Fibroblast of lung (primary cell): ENCODE data around the gene NUDT8. TPM values are rescaled to one million over a fixed set of nuclear protein-coding genes. Genes with fewer than 3 reads are reported as not detected.

ENCODE experiments used
- DNase-seq, 2 donors: peaks; one replicate each; pipeline versions ENCODE4 v3.0.0 to v3.0.0-alpha.2; 2010; ENCODE audit warnings: low read depth in 2 of 2
- H2AFZ ChIP-seq: 2 replicates; pipeline ENCODE4 v1.5.1; 2012; ENCODE audit warnings: low read length, control low read depth, inconsistent platforms
- H3K27ac ChIP-seq: 2 replicates; pipeline ENCODE4 v1.5.1; 2011; ENCODE audit warnings: low read length, control low read depth; ENCODE audit not compliant: insufficient read depth
- H3K27me3 ChIP-seq: 2 replicates; pipeline ENCODE4 v1.5.1; 2011; ENCODE audit warnings: mild to moderate bottlenecking, low read length; ENCODE audit not compliant: control insufficient read depth, insufficient read depth
- H3K36me3 ChIP-seq: 2 replicates; pipeline ENCODE4 v1.5.1; 2011; ENCODE audit warnings: low read length; ENCODE audit not compliant: control insufficient read depth, insufficient read depth
- H3K4me1 ChIP-seq: 2 replicates; pipeline ENCODE4 v1.5.1; 2011; ENCODE audit warnings: low read length; ENCODE audit not compliant: control insufficient read depth, insufficient read depth; ENCODE audit errors: extremely low read depth
- H3K4me2 ChIP-seq: 2 replicates; pipeline ENCODE4 v1.5.1; 2011; ENCODE audit warnings: low read length, control low read depth; ENCODE audit not compliant: insufficient read depth; ENCODE audit errors: extremely low read depth
- H3K4me3 ChIP-seq, 4 experiments: fragments of 200-600 bp in 1 of 4; sonication (generic) in 1 of 4; replicated peaks in 1 of 4; 2 replicates each; pipeline ENCODE4 v1.5.1; 2011 to 2016; ENCODE audit warnings: low read length in 4 of 4, low read depth in 3 of 4, mild to moderate bottlenecking in 3 of 4, control low read depth in 2 of 4, inconsistent platforms in 1 of 4, mixed read lengths in 1 of 4; ENCODE audit not compliant: insufficient read depth in 1 of 4; ENCODE audit errors: control extremely low read depth in 1 of 4
- H3K79me2 ChIP-seq: 2 replicates; pipeline ENCODE4 v1.5.1; 2012; ENCODE audit warnings: mild to moderate bottlenecking, low read length, inconsistent platforms; ENCODE audit not compliant: control insufficient read depth, insufficient read depth
- H3K9ac ChIP-seq: 2 replicates; pipeline ENCODE4 v1.5.1; 2011; ENCODE audit warnings: mild to moderate bottlenecking, low read length, control low read depth; ENCODE audit not compliant: insufficient read depth
- H3K9me3 ChIP-seq: 2 replicates; pipeline ENCODE4 v1.5.1; 2012; ENCODE audit warnings: low read depth, low read length; ENCODE audit not compliant: control insufficient read depth, insufficient read depth
- H4K20me1 ChIP-seq: 2 replicates; pipeline ENCODE4 v1.5.1; 2011; ENCODE audit warnings: low read length; ENCODE audit not compliant: control insufficient read depth, insufficient read depth; ENCODE audit errors: extremely low read depth
- EZH2 ChIP-seq: IDR thresholded peaks from 2 replicates; pipeline ENCODE4 v1.5.1; 2012; ENCODE audit warnings: low read length, control low read depth, mild to moderate bottlenecking; ENCODE audit errors: missing control alignments
- polyA plus RNA-seq, 2 donors: library from polyadenylated mRNA; depleted of rRNA in 1 of 2; stranded (reverse) in 1 of 2; unstranded in 1 of 2; fragments of >200 nt; gene quantifications; 2 replicates each; pipeline ENCODE4 v1.2.1, GENCODE V29; 2011 to 2012; ENCODE audit warnings: missing spikeins in 1 of 2
- total RNA-seq: library from RNA; depleted of rRNA; stranded (reverse); fragments of >200 nt; gene quantifications from 2 replicates; pipeline ENCODE4 v1.2.1, GENCODE V29; 2014
- TF ChIP-seq, protein P1 (sequence below), 2 donors: IDR thresholded peaks in 1 of 2; conservative IDR thresholded peaks in 1 of 2; 1 replicate in 1 of 2; 2 replicates in 1 of 2; pipeline ENCODE4 v1.5.1; 2011 to 2012; ENCODE audit warnings: low read length in 2 of 2, control low read depth in 1 of 2, inconsistent platforms in 1 of 2, low read depth in 1 of 2, mild to moderate bottlenecking in 1 of 2

NUDT8 gene
- total and polyA plus RNA-seq, 2 donors (not counting 1 experiment from before 2014, with no cell fraction given), result 0.90 to 5.0 TPM

DNA sequence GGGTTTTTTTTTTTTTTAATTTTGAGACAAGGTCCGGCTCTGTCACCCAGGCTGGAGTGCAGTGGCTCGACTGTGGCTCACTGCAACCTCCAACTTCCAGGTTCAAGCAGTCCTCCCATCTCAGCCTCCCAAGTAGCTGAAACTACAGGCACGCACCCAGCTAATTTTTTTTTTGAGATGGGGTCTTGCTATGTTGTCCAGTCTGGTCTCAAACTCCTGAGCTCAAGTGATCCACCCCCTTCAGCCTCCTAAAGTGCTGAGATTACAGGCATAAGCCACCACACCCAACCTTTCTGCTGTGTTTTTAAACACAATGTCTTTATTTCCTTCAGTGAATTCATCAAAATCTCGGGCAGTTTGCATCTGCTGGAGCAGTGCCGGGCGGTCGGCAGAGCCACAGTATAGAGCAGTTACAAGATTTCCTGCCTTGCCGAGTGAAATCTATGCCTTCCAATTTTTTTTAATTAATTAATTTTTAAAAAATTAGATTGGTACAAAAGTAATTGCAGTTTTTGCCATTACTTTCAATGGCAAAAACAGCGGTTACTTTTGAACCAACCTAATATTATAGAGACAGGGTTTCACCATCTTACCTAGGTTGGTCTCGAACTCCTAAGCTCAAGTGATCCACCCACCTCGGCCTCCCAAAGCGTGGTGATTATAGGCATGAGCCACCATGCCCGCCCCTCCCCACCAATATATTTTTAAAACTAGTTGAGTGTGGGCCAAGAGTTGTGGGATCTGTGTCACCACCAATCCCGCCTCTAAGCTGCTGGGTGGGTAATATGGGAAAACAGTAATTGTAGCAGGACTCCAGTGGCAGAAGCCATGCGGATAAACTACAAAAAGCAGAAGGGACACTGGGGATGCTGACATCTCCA lies 23.5 kb upstream of the NUDT8 start:
- no peak overlapping the region for H3K9ac ChIP-seq
- no peaks in the 10 kb centered on the region for H3K27me3 ChIP-seq
- no peak for DNase-seq

DNA sequence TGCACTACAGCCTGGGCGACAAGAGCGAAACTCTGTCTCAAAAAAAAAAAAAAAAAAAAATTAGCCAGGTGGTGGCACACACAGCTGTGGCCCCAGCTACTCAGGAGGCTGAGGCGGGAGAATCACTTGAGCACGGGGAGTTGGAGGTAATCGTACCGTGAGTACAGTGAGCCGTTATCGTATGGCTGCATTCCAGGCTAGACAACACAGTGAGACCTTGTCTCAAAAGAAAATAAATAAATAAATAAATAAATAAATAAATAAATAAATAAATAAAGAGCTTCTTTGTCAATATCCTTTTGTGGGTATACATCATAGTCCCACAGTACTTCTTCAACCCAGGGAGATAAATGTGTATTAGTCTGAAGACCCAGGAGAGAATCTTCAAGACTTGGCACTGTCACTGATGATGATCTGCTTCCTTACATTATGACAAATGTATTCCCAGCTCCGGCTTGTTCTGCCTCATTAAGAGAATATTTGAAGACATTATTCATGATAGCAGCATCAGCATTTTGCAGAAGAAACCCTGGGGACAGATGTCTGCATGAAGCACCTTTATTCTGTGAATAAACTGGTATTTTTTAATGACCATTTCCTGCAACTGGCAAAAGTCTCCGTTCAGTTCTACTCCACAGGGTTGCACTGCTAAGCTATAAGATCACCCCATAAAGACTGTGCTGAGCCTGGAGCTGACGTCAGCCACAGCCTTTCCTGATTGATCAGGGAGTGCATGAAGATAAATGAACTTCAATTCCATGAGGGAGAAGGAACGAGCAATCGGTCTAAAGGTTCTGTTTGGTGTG lies 22.4 kb upstream of the NUDT8 start:
- Histone ChIP-seq H3K9me3 (no peaks in the 10 kb centered on the region), H3K79me2 (no peaks in the 10 kb centered on the region), H3K27me3 (no peaks in the 10 kb centered on the region), H3K27ac (no peak overlapping the region), H3K36me3 (no peaks in the 10 kb centered on the region), H3K4me1 (no peaks in the 10 kb centered on the region), H2AFZ (no peak overlapping the region), H3K4me2 (no peak overlapping the region), H3K9ac (no peak overlapping the region), H4K20me1 (no peaks in the 10 kb centered on the region), H3K4me3 (no peak overlapping the region)
- no peak for TF ChIP-seq EZH2
- TF ChIP-seq, protein P1, sequence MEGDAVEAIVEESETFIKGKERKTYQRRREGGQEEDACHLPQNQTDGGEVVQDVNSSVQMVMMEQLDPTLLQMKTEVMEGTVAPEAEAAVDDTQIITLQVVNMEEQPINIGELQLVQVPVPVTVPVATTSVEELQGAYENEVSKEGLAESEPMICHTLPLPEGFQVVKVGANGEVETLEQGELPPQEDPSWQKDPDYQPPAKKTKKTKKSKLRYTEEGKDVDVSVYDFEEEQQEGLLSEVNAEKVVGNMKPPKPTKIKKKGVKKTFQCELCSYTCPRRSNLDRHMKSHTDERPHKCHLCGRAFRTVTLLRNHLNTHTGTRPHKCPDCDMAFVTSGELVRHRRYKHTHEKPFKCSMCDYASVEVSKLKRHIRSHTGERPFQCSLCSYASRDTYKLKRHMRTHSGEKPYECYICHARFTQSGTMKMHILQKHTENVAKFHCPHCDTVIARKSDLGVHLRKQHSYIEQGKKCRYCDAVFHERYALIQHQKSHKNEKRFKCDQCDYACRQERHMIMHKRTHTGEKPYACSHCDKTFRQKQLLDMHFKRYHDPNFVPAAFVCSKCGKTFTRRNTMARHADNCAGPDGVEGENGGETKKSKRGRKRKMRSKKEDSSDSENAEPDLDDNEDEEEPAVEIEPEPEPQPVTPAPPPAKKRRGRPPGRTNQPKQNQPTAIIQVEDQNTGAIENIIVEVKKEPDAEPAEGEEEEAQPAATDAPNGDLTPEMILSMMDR (conservative IDR thresholded peaks at IDR 0.05 in 1 of 2, IDR thresholded peaks at IDR 0.05 in 1 of 2; ENCODE audit: low read depth in 1 of 2, low read length in 2 of 2), result no peak
- no peak for DNase-seq

More for the DNA sequence above, 23.5 kb upstream of the NUDT8 start:
- no peaks in the 10 kb centered on the region for H3K9me3 ChIP-seq
- H3K36me3 ChIP-seq, result no peaks in the 10 kb centered on the region
- H3K4me3 ChIP-seq, result no peak overlapping the region
- no peak overlapping the region for H3K27ac ChIP-seq
- no peaks in the 10 kb centered on the region for H3K79me2 ChIP-seq
- no peak overlapping the region for H2AFZ ChIP-seq
- no peak overlapping the region for H3K4me2 ChIP-seq
- H4K20me1 ChIP-seq, result no peaks in the 10 kb centered on the region
- no peak for TF ChIP-seq EZH2
- TF ChIP-seq, protein P1 (conservative IDR thresholded peaks at IDR 0.05 in 1 of 2, IDR thresholded peaks at IDR 0.05 in 1 of 2; ENCODE audit: low read depth in 1 of 2, low read length in 2 of 2), result no peak
- H3K4me1 ChIP-seq, result no peaks in the 10 kb centered on the region
